Measurements from ENCODE around the gene GP2. TPM values are rescaled to one million over a fixed set of nuclear protein-coding genes. Genes with fewer than 3 reads are reported as not detected.
A peak's percentile ranks its signal among the peaks of the same experiment; 100 is the strongest.

The GP2 gene
- total and polyA plus RNA-seq, 2 of the 4 experiments (the other 2 are of a cell fraction): not detected

DNA sequence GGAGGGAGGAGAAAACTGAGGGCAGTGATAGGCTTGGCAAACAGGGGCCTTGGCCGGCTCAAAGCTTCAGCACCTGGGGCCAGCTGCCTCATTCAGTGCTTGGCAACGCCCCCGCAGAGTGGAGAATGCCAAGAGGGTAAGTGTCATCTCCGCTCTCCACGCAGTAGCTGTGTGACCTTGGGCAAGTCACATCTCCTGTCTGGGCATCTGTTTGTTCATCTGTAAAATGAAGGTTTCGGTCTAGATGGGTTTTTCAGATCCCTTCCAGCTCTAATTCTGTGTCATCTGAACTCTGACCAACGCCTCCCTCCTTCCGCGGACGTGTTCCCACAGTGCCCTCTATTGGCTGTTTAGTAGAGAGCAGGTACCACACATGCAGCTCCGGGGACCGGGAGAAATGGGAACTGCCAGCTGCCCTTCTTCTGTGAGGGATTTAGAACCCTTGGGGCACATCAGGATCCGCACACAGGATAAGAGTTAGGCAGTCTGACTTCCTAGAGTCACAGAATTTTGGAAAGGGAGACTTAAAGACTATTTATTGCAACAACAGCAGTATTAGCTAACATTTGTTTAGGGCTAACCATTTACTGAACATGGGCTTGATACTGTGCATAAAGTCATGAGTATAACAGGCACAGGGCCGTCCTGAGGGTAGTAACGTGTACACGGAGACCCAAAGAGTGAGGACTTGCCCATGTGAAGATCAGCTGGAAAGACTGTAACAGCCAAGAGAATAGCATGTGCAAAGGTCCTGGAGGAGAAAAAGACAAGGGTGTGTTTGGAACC, 26.8 kb downstream of the GP2 start (continued):
- peak; percentile 54 for TF ChIP-seq SMC3 (IDR thresholded peaks at IDR 0.05; ENCODE audit: low read depth, low read length)

DNA sequence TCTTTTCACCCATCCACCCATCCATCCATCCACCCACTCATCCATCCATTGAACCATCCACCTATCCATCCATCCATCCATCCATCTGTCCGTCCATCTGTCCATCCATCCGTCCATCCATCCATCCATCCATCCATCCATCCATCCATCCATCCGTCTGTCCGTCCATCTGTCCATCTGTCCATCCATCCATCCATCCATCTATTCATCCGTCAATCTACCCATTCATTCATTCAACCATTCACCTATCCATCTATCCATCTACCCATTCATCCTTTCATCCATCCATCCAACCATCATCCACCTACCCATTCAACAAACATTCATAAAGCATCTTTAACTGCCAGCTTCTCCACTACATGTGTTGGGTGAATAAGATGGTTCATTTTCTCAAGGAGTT, 28.9 kb downstream of the GP2 start:
- H4K20me1 ChIP-seq (ENCODE audit: insufficient read depth, low read length): no peaks in the 10 kb centered on the region
- no peaks in the 10 kb centered on the region for H3K79me1 ChIP-seq (ENCODE audit: low read depth in 1 of 2, low read length in 2 of 2)
- CTCF ChIA-PET: interaction anchor here (1.2 kb wide), 1 partner anchor 391 kb away, joined by 3 read pairs; no protein-coding TSS in a partner anchor
- H3K23ac ChIP-seq (ENCODE audit: low read depth, low read length): no peak overlapping the region
- peak overlapping the region; percentile 56 for H2BK5ac ChIP-seq (ENCODE audit: low read depth, low read length, poor library complexity, severe bottlenecking)
- H2BK20ac ChIP-seq (ENCODE audit: low read depth, low read length): no peak overlapping the region
- no peak overlapping the region for H4K91ac ChIP-seq (ENCODE audit: insufficient read depth, low read depth, low read length)
- H4K8ac ChIP-seq (ENCODE audit: low read depth in 2 of 2, low read length in 2 of 2): no peak overlapping the region
- no peak overlapping the region for H3K56ac ChIP-seq (ENCODE audit: extremely low read depth, insufficient read depth, low read length)
- no peak overlapping the region for H3K4me3 ChIP-seq (ENCODE audit: insufficient read depth, low read depth, low read length)
- no peak for ATAC-seq (ENCODE audit: low read depth)
- H3K4ac ChIP-seq (ENCODE audit: low read depth, low read length): no peak overlapping the region
- no peak overlapping the region for H2BK120ac ChIP-seq (ENCODE audit: low read depth, low read length)
- DNase-seq: no peak
- no peak overlapping the region for H2AFZ ChIP-seq (replicated peaks; ENCODE audit: low read length, poor library complexity)
- no peak overlapping the region for H2AK5ac ChIP-seq (ENCODE audit: low read depth, low read length)
- no peak overlapping the region for H3K9ac ChIP-seq (ENCODE audit: low read depth, low read length)
- intact Hi-C loops (cut with micrococcal nuclease) (no loop called here), dilution Hi-C loops (cut with HindIII; ENCODE audit: low sequenced_read_pairs, unreplicated experiment) (no loop called here), in situ Hi-C loops (cut with MboI; ENCODE audit: low sequenced_read_pairs) (no loop called here)
- no peaks in the 10 kb centered on the region for H3K9me1 ChIP-seq (ENCODE audit: insufficient read depth, low read length)
- no peak overlapping the region for H3K27ac ChIP-seq (ENCODE audit: insufficient read depth, low read length)
- no peaks in the 10 kb centered on the region for H3K27me3 ChIP-seq (ENCODE audit: control insufficient read depth, insufficient read depth, low read length)
- no peaks in the 10 kb centered on the region for H3K4me1 ChIP-seq (ENCODE audit: control insufficient read depth, insufficient read depth, low read length)
- TF ChIP-seq FOS (IDR thresholded peaks at IDR 0.05; ENCODE audit: low read depth, low read length) (no peak), SMC3 (IDR thresholded peaks at IDR 0.05; ENCODE audit: low read depth, low read length) (no peak), RAD21 (IDR thresholded peaks at IDR 0.05; ENCODE audit: low read length) (no peak), RCOR1 (IDR thresholded peaks at IDR 0.05; ENCODE audit: insufficient replicate concordance, low read length) (no peak)
- H2BK15ac ChIP-seq (ENCODE audit: low read depth, low read length): no peak overlapping the region
- POLR2A ChIA-PET (ENCODE audit: unreplicated experiment): no interaction called here
- no peak overlapping the region for H2AK9ac ChIP-seq (replicated peaks; ENCODE audit: low read depth, low read length, poor library complexity)
- 44 to 100% methylated on average over 1 to 5 of the region's 5 CpGs for WGBS, 2 experiments (ENCODE audit: extremely low coverage in 2 of 2, insufficient read length in 1 of 2)
- 0 out of 2 replicates have a peak, but pooled peaks cover 2% of the 10 kb centered on the region for H3K9me3 ChIP-seq (ENCODE audit: control insufficient read depth, insufficient read depth, low read length)
- no peak overlapping the region for H3K4me2 ChIP-seq (ENCODE audit: low read depth, low read length)
- H3K36me3 ChIP-seq (ENCODE audit: control insufficient read depth, insufficient read depth, low read length): no peaks in the 10 kb centered on the region
- H3K18ac ChIP-seq (ENCODE audit: low read depth, low read length): no peak overlapping the region
- H3K14ac ChIP-seq (replicated peaks; ENCODE audit: low read depth, low read length): no peak overlapping the region
- no TSS peak for BruUV-seq (replicated peaks)
- no peak overlapping the region for H4K5ac ChIP-seq (ENCODE audit: low read depth, low read length)
